Activated CD8-positive, alpha-beta memory T cell treated with anti-CD3 and anti-CD28 coated beads for 1 hour (primary cell): ENCODE data around the gene RNGTT.
"Not testable (repeated sequence)": the region's sequence is repeated elsewhere in the genome, so short reads cannot be mapped to it uniquely, and the experiment has no call there.

Experiments
- DNase-seq, 2 donors: peaks; one replicate each; pipeline ENCODE4 v3.0.0-alpha.2; 2020; ENCODE audit warnings: low read depth in 1 of 2; ENCODE audit errors: extremely low read depth in 1 of 2

Gene RNGTT

GRCh38 chr6:88972504-88973423, 9.3 kb upstream of the RNGTT start:
- no peak for DNase-seq

DNA sequence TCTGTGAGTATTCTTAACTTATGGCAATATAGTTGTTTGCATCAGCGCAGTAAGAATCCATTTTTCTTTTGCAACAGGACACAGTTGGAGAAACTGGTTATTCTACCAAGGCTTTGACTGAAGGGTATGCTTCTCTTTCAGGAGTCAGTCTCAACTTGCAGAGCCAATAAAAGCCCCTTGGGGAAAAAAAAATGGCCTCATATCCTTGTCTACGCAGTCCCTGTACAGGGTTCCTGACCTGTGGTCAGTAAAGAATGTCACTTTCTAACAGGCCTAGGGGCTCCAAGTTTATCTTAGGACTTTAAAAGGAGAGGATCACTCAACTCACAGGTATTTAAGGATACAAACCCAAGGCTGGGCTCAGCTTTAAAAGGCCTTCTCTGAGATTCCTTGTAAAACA, 6.9 kb upstream of the RNGTT start:
- DNase-seq: no peak

DNA sequence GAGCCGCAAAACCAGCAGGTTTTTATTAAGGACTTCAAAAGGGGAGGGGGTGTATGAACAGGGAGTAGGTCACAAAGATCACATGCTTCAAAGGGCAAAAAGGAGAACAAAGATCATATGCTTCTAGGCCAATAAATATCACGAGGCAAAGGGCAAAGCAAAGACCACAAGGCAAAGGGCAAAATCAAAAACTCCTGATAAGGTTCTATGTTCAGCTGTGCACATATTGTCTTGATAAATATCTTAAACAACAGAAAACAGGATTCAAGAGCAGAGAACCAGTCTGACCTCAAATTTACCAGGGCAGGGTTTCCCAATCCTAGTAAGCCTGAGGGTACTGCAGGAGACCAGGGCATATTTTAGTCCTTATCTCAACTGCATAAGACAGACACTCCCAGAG, 5.8 kb upstream of the RNGTT start:
- DNase-seq: not testable (repeated sequence)

GRCh38 chr6:88967891-88968290, 4.5 kb upstream of the RNGTT start:
- DNase-seq: no peak

DNA sequence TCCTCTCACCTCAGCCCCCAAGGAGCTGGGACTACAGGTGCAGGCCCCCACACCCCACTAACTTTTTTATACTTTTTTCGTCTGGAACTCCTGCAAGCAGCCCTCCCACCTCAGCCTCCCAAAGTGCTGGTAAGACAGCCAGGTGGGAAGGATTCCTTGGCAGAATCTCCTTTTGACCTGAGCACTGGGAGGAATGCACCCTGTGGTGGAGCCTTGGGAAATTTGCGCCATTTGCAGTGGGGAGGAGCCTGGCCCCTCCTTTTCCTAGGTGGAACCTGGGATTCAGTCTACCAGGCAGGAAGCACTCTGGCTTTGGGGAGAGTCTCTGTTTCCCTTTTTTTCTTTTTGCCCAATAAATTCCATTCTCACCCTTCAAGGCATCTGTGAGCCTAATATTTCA, 2.3 kb upstream of the RNGTT start:
- no peak for DNase-seq

DNA sequence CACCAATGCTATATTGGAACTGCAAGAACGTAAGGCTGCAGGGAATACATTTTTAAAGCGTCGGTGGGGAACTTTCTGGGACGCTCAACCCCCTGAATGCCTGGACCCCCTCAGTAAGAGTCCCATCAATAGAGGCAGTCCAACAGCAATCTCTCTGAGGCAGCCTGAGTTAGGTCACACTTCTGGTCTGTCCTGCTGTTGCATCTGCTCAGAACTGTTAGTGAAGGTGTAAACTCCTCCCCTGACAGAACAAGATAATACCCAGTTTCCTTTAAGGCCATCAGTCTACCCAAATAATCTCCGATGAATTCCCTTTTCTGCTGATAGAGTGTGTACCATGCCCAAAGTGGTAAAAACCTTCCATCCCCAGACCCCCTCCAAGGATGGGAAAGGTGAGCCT, 1.1 kb upstream of the RNGTT start:
- DNase-seq: no peak

DNA sequence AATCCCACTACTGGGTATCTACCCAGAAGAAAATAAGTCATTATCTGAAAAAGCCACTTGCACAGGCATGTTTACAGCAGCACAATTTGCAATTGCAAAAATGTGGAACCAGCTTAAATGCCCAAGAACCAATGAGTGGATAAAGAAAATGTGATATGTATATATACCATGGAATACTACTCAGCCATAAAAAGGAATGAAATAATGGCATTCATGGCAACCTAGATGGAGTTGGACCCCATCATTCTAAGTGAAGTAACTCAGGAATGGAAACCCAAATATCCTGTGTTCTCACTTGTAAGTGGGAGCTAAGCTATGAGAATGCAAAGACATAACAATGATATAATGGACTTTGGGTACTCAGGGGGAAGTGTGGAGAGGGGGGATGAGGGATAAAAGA, 4.6 kb downstream of the RNGTT start:
- DNase-seq: no peak

- no peak for DNase-seq
These were observed 9.7 kb downstream of the RNGTT start for GRCh38 chr6:88953550-88954386.

DNA sequence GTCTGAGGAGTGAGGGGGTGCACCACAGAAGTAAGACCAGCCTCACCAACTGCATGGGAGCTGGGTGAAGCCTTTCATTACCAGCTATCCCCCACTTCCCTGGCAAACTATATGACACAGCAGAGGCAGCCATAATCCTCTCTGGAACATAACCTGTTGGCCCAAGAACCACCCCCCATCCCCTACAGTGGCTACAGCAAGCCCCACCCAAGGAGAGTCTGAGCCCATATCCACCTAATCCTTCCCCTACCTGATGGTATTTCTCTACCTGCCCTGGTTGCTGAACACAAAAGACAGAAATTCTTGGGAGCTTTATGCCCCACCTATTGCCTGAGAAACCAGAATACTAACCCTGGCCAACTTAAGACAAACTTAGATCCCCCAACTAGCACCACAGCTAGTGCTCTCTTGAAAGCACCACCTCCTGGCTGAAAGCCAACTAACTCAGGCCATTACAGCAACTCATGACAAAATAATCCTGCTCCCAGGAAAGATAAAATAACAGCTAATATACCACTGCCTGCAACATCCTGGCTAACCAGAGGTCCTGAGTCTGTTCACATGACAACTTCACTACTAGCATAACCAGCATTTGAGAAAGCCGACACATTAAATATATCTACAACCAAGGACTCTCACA, 11.2 kb downstream of the RNGTT start:
- DNase-seq: no peak

GRCh38 chr6:88945415-88946008, 17.9 kb downstream of the RNGTT start:
- no peak for DNase-seq

GRCh38 chr6:88933521-88933920, 29.9 kb downstream of the RNGTT start:
- DNase-seq: no peak

GRCh38 chr6:88932019-88932418, 31.4 kb downstream of the RNGTT start:
- DNase-seq: not testable (repeated sequence)

- DNase-seq: no peak
These were observed 40.5 kb downstream of the RNGTT start for GRCh38 chr6:88922775-88923548.

DNA sequence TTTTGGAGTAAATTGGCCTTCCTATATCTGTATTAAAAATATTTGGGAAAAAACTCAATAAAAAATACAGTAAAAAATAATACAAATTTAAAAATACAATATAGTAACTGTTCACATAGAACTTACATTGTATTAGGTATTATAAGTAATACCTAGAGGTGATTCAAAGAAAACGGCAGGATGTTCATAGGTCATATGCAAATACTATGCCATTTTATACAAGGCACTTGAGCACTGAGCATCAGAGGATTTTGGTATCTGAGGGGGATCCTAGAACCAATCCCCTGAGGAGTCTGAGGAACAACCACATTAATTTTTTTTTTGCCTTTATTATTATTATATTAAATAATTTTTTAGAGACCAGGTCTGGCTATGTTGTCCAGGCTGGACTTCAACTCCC, 41.7 kb downstream of the RNGTT start:
- no peak for DNase-seq

- no peak for DNase-seq
These were observed 42.4 kb downstream of the RNGTT start for GRCh38 chr6:88920774-88921733.

GRCh38 chr6:88920088-88920487, 43.3 kb downstream of the RNGTT start:
- no peak for DNase-seq

- DNase-seq: no peak
These were observed 44.4 kb downstream of the RNGTT start for GRCh38 chr6:88919032-88919431.

DNA sequence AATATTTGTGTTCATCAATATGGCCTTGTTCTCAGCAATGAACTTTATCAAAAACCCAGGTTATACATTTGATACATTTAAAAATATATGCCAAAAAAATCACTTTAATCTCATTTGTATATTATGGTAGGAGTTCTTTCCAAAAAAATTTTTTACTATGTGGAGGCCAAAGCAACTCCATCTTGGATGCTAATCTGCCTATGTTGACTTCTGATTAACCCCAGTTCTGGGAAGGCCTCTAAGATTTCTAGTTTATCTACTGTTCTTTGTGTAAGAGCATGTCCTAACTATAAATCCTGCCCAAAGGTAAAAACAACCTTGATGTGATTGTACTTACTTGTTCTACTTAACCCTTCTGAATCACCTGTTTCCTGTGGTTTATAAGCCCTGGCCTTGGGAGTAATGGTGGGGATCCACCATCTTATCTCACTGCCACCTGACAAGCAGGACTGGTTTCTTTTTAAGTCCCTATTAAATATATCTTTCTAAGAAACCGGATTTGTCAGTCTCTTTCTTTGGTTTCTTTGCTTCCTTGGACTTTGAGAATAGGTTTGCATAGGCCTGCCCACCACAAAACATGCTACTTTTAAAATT, 46.7 kb downstream of the RNGTT start:
- no peak for DNase-seq
